Right lobe of liver (tissue), 6 donors: ENCODE measurements around the gene SLC5A4. TPM values are rescaled to one million over a fixed set of nuclear protein-coding genes. Genes with fewer than 3 reads are reported as not detected.
"Not testable (repeated sequence)": the region's sequence is repeated elsewhere in the genome, so short reads cannot be mapped to it uniquely, and the experiment has no call there.

Source experiments
- ATAC-seq, 4 donors: fragments of 200-7000 bp; cut with Tn5 transposase; one replicate each; pipeline ENCODE4 v1.9.1; 2020; ENCODE audit warnings: mild to moderate bottlenecking in 4 of 4, moderate library complexity in 4 of 4
- DNase-seq, 3 donors: peaks; one replicate each; pipeline ENCODE4 v3.0.0-alpha.2; 2020
- H3K27ac ChIP-seq, 3 donors: fragments of 200-600 bp; one replicate each; pipeline ENCODE4 v1.8.0; 2022
- H3K27me3 ChIP-seq, 2 donors: fragments of 200-600 bp; one replicate each; pipeline ENCODE4 v1.8.0; 2022
- H3K36me3 ChIP-seq, 4 donors: fragments of 200-600 bp; sonication (generic) in 1 of 4; one replicate each; pipeline versions ENCODE4 v1.5.1 to v1.8.0; 2017 to 2022; ENCODE audit warnings: control low read depth in 1 of 4
- H3K4me1 ChIP-seq, 4 donors: fragments of 200-600 bp; sonication (generic) in 1 of 4; one replicate each; pipeline versions ENCODE4 v1.5.1 to v1.8.0; 2017 to 2022; ENCODE audit warnings: control low read depth in 1 of 4
- H3K4me3 ChIP-seq, 3 donors: fragments of 200-600 bp; one replicate each; pipeline ENCODE4 v1.8.0; 2022
- H3K9me3 ChIP-seq, 4 donors: fragments of 200-600 bp; sonication (generic) in 1 of 4; one replicate each; pipeline versions ENCODE4 v1.5.1 to v1.8.0; 2017 to 2022; ENCODE audit warnings: control low read depth in 1 of 4
- POLR2A ChIP-seq: fragments of 450-650 bp; IDR thresholded peaks from one replicate; pipeline ENCODE4 v1.6.1; 2017; ENCODE audit warnings: antibody characterized with exemption, mild to moderate bottlenecking
- WGBS: methylation state at CpG from one replicate; pipeline ENCODE4 v1.1.6; 2018; ENCODE audit warnings: low coverage, low lambda C conversion rate; ENCODE audit not compliant: insufficient coverage; ENCODE audit errors: missing lambda C conversion rate; 5-methylcytosine and 5-hydroxymethylcytosine counted together
- intact Hi-C, 2 donors: fragments of 100-400 bp; cut with DNase I; formaldehyde crosslinking; loops; one replicate each; pipeline versions ENCODE4 v1.11.2 to v1.14.1; 2022
- total RNA-seq, 6 experiments: library from RNA; depleted of rRNA in 2 of 6; stranded (reverse); fragments of >200 nt in 2 of 6; fragmentation: NEBNext Ultra II Directional in 3 of 6; extraction: Animal tissue kit (Norgen Biotek cat#: 25700) in 3 of 6; gene quantifications; one replicate each; pipeline versions ENCODE4 v1.1.0 to v1.2.4, GENCODE V29; 2016 to 2023
- TF ChIP-seq, protein P1 (sequence below), 4 donors: fragments of 200-600 bp in 3 of 4; fragments of 450-650 bp in 1 of 4; IDR thresholded peaks; one replicate each; pipeline versions ENCODE4 v1.5.1 to v1.8.0; 2016 to 2022; ENCODE audit warnings: antibody characterized with exemption in 4 of 4, mild to moderate bottlenecking in 2 of 4
- donor health status: DM: no; HTN: yes; CAD: no.
- donor health status: DM: no; HTN: no; CAD: no.
- donor health status: DM: no; HTN: no; CAD: no.
- donor health status: DM: no; HTN: yes; CAD: no.
- donor health status: DM: no; HTN: yes; CAD: no.

SLC5A4 gene
- total RNA-seq, 6 experiments from 2014 or later, result 0.11 to 0.20 (median 0.16) TPM; not detected in 2

DNA sequence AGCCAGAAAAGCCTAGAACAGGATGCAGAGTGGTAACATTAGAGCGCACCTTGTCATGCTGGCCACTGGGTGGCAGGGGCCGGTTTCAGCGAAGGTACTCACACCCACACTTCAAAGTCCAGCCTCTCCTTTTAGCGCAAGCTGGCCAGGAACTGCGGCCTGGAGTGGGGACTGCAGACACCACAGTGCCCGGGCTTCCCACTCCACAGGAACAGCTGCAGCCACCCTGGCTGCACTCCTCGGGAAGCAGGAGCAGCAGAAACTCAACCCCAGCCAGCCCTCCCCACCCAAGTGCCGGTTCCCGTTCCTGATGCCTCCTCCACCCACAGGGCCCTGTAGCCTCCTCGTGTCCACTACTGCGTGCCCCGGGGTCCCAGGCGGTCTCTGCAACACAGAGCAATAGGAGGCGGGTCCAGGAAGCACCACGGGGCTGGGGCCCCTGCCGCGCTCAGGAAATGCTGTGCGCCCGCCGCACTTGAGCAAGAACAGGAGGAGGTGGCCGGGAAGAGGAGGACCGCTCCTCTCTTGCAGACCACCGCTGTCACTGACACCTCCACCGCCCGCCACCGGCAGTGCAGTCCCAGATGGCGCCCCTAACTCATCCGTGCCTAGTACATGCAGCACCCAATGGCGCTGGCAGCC lies 52.5 kb downstream of the SLC5A4 start:
- WGBS, result no CpG with 5 or more reads among the region's 29 CpGs
- TF ChIP-seq POLR2A, result no peak
- TF ChIP-seq, protein P1, sequence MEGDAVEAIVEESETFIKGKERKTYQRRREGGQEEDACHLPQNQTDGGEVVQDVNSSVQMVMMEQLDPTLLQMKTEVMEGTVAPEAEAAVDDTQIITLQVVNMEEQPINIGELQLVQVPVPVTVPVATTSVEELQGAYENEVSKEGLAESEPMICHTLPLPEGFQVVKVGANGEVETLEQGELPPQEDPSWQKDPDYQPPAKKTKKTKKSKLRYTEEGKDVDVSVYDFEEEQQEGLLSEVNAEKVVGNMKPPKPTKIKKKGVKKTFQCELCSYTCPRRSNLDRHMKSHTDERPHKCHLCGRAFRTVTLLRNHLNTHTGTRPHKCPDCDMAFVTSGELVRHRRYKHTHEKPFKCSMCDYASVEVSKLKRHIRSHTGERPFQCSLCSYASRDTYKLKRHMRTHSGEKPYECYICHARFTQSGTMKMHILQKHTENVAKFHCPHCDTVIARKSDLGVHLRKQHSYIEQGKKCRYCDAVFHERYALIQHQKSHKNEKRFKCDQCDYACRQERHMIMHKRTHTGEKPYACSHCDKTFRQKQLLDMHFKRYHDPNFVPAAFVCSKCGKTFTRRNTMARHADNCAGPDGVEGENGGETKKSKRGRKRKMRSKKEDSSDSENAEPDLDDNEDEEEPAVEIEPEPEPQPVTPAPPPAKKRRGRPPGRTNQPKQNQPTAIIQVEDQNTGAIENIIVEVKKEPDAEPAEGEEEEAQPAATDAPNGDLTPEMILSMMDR (IDR thresholded peaks at IDR 0.05), result peak; percentile 69 to 78 (median 71)
- H3K9me3 ChIP-seq, result no peaks in the 10 kb centered on the region
- peak; percentile 76 to 86 (median 85) for DNase-seq
- no peaks in the 10 kb centered on the region for H3K27me3 ChIP-seq
- ATAC-seq, result peak; percentile 82 to 89 (median 87)
- peak overlapping the region in 2 of 3 donors; percentile 17 to 35 for H3K27ac ChIP-seq
- peak overlapping the region; percentile 7 to 33 (median 31) for H3K4me3 ChIP-seq
- intact Hi-C loops, result loop anchor here (5.0 to 10.0 kb wide), 2 partner anchors 62 to 65 kb away; no protein-coding TSS in a partner anchor
- no peaks in the 10 kb centered on the region for H3K36me3 ChIP-seq
- peaks cover 0 to 5% (median 2%) of the 10 kb centered on the region in 4 donors for H3K4me1 ChIP-seq

DNA sequence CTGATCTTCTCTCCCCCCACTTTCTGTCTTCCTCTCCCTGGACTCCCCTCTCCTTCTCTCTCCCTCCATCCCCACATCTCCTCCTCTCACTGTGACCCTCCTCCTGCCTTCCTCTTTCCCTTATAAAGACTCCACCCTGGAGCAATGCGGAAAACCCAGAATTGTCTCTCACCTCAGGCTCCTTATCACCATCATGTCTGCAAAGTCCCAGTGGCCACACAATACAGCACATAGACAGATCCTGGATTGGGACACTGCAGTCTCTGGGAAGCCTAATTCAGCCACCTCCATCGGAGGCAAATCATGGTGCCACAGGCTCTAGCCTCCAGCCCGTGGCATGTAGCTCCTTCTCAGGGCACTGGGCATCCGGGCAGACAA lies 53.0 kb downstream of the SLC5A4 start:
- DNase-seq (no peak), ATAC-seq (no peak)
- no peaks in the 10 kb centered on the region for H3K36me3 ChIP-seq
- H3K27me3 ChIP-seq, result no peaks in the 10 kb centered on the region
- H3K9me3 ChIP-seq, result no peaks in the 10 kb centered on the region
- intact Hi-C loops, result loop anchor here (5.0 to 10.0 kb wide), 2 partner anchors 63 to 65 kb away; no protein-coding TSS in a partner anchor
- 8% methylated on average over 4 of the region's 4 CpGs for WGBS
- peaks cover 0 to 5% (median 2%) of the 10 kb centered on the region in 4 donors for H3K4me1 ChIP-seq
- H3K4me3 ChIP-seq, result no peak overlapping the region
- H3K27ac ChIP-seq, result peak overlapping the region in 1 of 3 donors; percentile 35
- TF ChIP-seq, protein P1 (IDR thresholded peaks at IDR 0.05), result no peak
- TF ChIP-seq POLR2A, result no peak

DNA sequence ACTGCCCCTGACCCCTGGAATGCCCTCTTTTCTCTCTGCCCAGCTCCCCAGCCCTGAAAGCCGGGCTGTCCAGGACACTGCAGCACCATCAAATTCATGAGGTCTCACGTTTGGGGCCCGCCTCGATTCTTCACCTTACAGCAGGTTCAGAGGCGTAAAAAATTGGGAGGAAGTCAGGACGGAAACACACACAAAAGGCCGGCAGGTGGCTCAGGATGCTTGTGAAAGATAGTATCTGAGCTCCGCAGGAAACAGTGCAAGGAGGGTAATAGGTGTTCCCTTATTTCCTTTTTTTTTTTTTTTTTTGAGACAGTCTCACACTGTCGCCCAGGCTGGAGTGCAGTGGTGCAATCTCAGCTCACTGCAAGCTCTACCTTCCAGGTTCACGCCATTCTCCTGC lies 54.4 kb downstream of the SLC5A4 start:
- 46% methylated on average over 9 of the region's 10 CpGs for WGBS
- DNase-seq (no peak), ATAC-seq (no peak)
- intact Hi-C loops, result loop anchor here (5.0 to 10.0 kb wide), 2 partner anchors 64 to 67 kb away; no protein-coding TSS in a partner anchor
- no peaks in the 10 kb centered on the region for H3K36me3 ChIP-seq
- no peak for TF ChIP-seq POLR2A
- H3K4me1 ChIP-seq, result peaks cover 0 to 5% (median 2%) of the 10 kb centered on the region in 4 donors
- no peaks in the 10 kb centered on the region for H3K27me3 ChIP-seq
- H3K9me3 ChIP-seq, result no peaks in the 10 kb centered on the region
- no peak overlapping the region for H3K27ac ChIP-seq
- H3K4me3 ChIP-seq, result no peak overlapping the region

DNA sequence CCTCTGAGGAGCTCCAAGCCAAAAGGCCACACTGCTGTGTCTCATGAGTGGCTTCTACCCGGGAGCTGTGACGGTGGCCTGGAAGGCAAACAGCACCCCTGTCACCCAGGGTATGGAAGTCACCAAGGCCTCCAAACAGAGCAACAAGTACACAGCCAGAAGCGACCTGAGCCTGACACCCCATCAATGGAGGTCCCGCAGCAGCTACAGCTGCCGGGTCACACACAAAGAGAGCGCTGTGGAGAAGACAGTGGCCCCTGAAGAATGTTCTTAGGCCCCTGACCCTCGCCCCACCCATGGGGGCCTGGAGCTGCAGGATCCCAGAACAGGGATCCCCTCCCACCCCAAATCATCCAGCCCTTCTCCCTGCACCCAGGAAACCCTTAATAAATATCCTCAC lies 55.2 kb downstream of the SLC5A4 start:
- Histone ChIP-seq H3K9me3 (no peaks in the 10 kb centered on the region), H3K4me3 (no peak overlapping the region), H3K4me1 (peaks cover 0 to 5% (median 2%) of the 10 kb centered on the region in 4 donors), H3K36me3 (no peaks in the 10 kb centered on the region), H3K27ac (no peak overlapping the region), H3K27me3 (no peaks in the 10 kb centered on the region)
- DNase-seq (no peak), ATAC-seq (no peak)
- 17% methylated on average over 1 of the region's 7 CpGs for WGBS
- TF ChIP-seq POLR2A, result no peak
- TF ChIP-seq, protein P1 (IDR thresholded peaks at IDR 0.05), result no peak
- intact Hi-C loops, result loop anchor here (5.0 to 10.0 kb wide), 2 partner anchors 65 to 67 kb away; no protein-coding TSS in a partner anchor

DNA sequence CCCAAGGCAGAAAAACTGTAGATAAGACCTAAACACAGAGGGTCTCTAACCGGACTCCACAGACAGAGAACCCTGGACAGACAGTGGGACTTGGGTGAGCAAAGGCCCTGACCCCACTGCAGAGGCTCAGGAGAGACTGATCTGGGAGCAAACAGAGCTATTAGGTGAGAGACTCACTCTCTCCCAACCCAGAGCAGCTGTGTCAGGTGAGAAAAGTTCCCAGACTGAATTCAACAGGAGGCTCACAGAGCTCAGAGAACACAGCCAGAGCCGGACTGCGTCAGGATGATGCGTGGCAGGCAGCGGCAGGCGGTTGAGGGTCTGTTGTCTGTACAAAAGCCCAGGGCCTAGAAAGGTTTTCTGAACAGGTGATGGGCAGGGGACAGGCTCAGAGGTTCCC lies 55.8 kb downstream of the SLC5A4 start:
- no peaks in the 10 kb centered on the region for H3K27me3 ChIP-seq
- TF ChIP-seq, protein P1 (IDR thresholded peaks at IDR 0.05), result no peak
- no peak for TF ChIP-seq POLR2A
- 86% methylated on average over 1 of the region's 6 CpGs for WGBS
- no peaks in the 10 kb centered on the region for H3K36me3 ChIP-seq
- no peak overlapping the region for H3K27ac ChIP-seq
- ATAC-seq, result no peak
- no peaks in the 10 kb centered on the region for H3K9me3 ChIP-seq
- no peak overlapping the region for H3K4me3 ChIP-seq
- intact Hi-C loops, result no loop called here
- no peak for DNase-seq
- peaks cover 0 to 5% (median 2%) of the 10 kb centered on the region in 4 donors for H3K4me1 ChIP-seq

DNA sequence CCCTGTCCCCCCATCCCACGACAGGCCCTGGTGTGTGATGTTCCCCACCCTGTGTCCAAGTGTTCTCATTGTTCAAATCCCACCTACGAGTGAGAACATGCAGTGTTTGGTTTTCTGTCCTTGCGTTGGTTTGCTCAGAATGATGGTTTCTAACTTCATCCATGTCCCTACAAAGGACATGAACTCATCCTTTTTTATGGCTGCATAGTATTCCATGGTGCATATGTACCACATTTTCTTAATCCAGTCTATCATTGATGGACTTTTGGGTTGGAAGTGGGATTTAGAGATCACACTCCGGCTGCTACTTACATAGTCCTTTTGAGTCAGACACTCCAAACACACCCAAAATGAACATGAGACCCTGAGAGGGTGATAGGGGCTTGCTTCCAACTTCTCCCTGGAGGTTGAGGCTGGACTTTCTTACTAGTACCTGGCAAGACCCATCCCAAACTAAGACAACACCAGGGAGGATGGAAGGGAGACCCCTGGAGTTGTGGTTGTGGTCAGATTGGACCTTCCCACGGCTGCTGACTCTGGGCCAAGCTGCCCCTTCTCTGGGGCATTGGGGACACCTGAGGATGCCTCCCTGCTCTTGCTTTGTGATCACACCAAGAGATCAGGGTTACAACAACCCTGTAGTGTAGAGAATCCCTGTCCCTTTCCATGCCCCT lies 57.5 kb downstream of the SLC5A4 start:
- ATAC-seq, H3K27ac ChIP-seq, intact Hi-C loops, H3K4me1 ChIP-seq, DNase-seq, H3K36me3 ChIP-seq, H3K9me3 ChIP-seq, H3K27me3 ChIP-seq, H3K4me3 ChIP-seq: not testable (repeated sequence)
- 64% methylated on average over 4 of the region's 5 CpGs for WGBS

DNA sequence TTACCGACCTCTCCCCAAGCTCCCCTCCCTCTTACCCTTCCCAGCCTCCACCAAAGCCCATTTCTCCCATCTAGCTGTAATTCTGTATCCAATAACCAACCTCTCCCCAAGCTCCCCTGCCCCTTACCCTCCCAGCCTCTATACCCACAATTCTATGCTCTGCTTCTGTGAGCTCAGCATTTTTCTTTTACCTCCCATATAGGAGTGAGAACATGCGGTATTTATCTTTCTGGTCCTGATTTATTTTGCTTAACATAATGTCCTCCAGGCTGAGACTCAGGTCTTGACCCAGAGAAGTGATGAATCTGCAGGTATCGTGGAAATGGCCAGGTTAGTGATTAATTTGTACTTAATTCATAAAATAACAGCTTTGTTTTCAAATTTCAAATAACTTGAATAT lies 59.2 kb downstream of the SLC5A4 start:
- intact Hi-C loops, H3K9me3 ChIP-seq, DNase-seq, H3K27me3 ChIP-seq, H3K27ac ChIP-seq, ATAC-seq, H3K36me3 ChIP-seq, H3K4me1 ChIP-seq, H3K4me3 ChIP-seq: not testable (repeated sequence)
- WGBS, result 41% methylated on average over 3 of the region's 3 CpGs
